GM12878 (cell line): ENCODE results near the gene PIGBOS1. TPM values are rescaled to one million over a fixed set of nuclear protein-coding genes. Genes with fewer than 3 reads are reported as not detected.

Experiments used
- ATAC-seq: fragments of 200-7000 bp; cut with Tn5 transposase; 3 replicates; pipeline ENCODE4 v1.9.1; 2020; ENCODE audit warnings: mild to moderate bottlenecking, moderate library complexity
- BruUV-seq: library from RNA; stranded (reverse); fragments of 400-500 nt; replicated peaks from 2 replicates; lab custom pipeline; 2021; lab: Mats Ljungman, UMichigan
- CTCF ChIA-PET: fragments of 300-600 bp; sonication (Branson Sonifier 250); formaldehyde crosslinking; extraction: SDS; loops from one replicate; lab custom pipeline; 2021; ENCODE audit warnings: inconsistent platforms; lab: Yijun Ruan, JAX
- POLR2A ChIA-PET: fragments of 350-600 bp; formaldehyde crosslinking; extraction: SDS; loops from one replicate; lab custom pipeline; 2021; ENCODE audit warnings: inconsistent platforms; lab: Charles Lee
- RAD21 ChIA-PET: fragments of 300-600 bp; sonication (Branson Sonifier 250); formaldehyde crosslinking; loops from one replicate; lab custom pipeline; 2023; ENCODE audit warnings: antibody characterized with exemption; ENCODE audit not compliant: unreplicated experiment; lab: Charles Lee
- SMC1A ChIA-PET: fragments of 300-600 bp; sonication (Branson Sonifier 250); formaldehyde crosslinking; loops from one replicate; lab custom pipeline; 2023; ENCODE audit not compliant: unreplicated experiment, uncharacterized antibody; lab: Charles Lee
- DNase-seq: peaks from one replicate; pipeline ENCODE4 v3.0.0-alpha.2; 2011; ENCODE audit warnings: low read depth, low spot score
- FAIRE-seq: peaks from 3 replicates; lab custom pipeline; 2011; peaks lifted over from hg19 to GRCh38; lab: Jason Lieb, UNC
- H2AFZ ChIP-seq: 2 replicates; pipeline ENCODE4 v1.6.0; 2011; ENCODE audit warnings: low read depth, low read length, control low read depth; ENCODE audit not compliant: control insufficient read depth
- H3K27ac ChIP-seq: 2 replicates; pipeline ENCODE4 v1.5.1; 2011; ENCODE audit warnings: control low read depth; ENCODE audit not compliant: control insufficient read depth, insufficient read depth
- H3K27me3 ChIP-seq, 2 experiments: replicated peaks in 1 of 2; 2 replicates each; pipeline versions ENCODE4 v1.6.0 to v1.6.1; 2011; ENCODE audit warnings: low read length in 1 of 2; ENCODE audit not compliant: control insufficient read depth in 2 of 2, insufficient read depth in 2 of 2
- H3K36me3 ChIP-seq, 2 experiments: 2 replicates each; pipeline ENCODE4 v1.5.1; 2011; ENCODE audit warnings: low read length in 1 of 2; ENCODE audit not compliant: control insufficient read depth in 2 of 2, insufficient read depth in 2 of 2
- H3K4me1 ChIP-seq: 2 replicates; pipeline ENCODE4 v1.6.1; 2011; ENCODE audit warnings: mild to moderate bottlenecking, low read length, moderate library complexity, mixed read lengths; ENCODE audit not compliant: control insufficient read depth, insufficient read depth
- H3K4me2 ChIP-seq: 2 replicates; pipeline ENCODE4 v1.6.0; 2011; ENCODE audit warnings: control low read depth; ENCODE audit not compliant: control insufficient read depth, insufficient read depth
- H3K4me3 ChIP-seq: fragments of 200-600 bp; sonication (generic); 2 replicates; pipeline ENCODE4 v1.5.1; 2016
- H3K79me2 ChIP-seq: 2 replicates; pipeline ENCODE4 v1.6.0; 2011; ENCODE audit warnings: low read length; ENCODE audit not compliant: control insufficient read depth, insufficient read depth
- H3K9ac ChIP-seq: 2 replicates; pipeline ENCODE4 v1.8.0; 2011; ENCODE audit warnings: low read length, control low read depth, mixed read lengths; ENCODE audit not compliant: control insufficient read depth, insufficient read depth
- H3K9me3 ChIP-seq: replicated peaks from 3 replicates; pipeline ENCODE4 v1.5.1; 2011; ENCODE audit warnings: mild to moderate bottlenecking, low read length; ENCODE audit not compliant: control insufficient read depth, insufficient read depth
- H4K20me1 ChIP-seq: 2 replicates; pipeline ENCODE4 v1.6.0; 2011; ENCODE audit not compliant: control insufficient read depth, insufficient read depth
- ELK1 ChIP-seq: IDR thresholded peaks from 2 replicates; pipeline ENCODE4 v1.6.1; 2012; ENCODE audit warnings: low read depth, low read length, improper control_type of control experiment
- FOS ChIP-seq: IDR thresholded peaks from 3 replicates; pipeline ENCODE4 v1.6.1; 2011; ENCODE audit warnings: borderline replicate concordance; ENCODE audit not compliant: insufficient read length; ENCODE audit errors: extremely low read depth
- HCFC1 ChIP-seq: fragments of 150-350 bp; IDR thresholded peaks from 2 replicates; pipeline ENCODE4 v1.6.1; 2014; ENCODE audit warnings: low read length
- MYB ChIP-seq: fragments of 150-350 bp; IDR thresholded peaks from 2 replicates; pipeline ENCODE4 v1.6.1; 2014; ENCODE audit warnings: mild to moderate bottlenecking, low read depth, low read length, borderline replicate concordance
- NFYB ChIP-seq: IDR thresholded peaks from 2 replicates; pipeline ENCODE4 v1.6.1; 2011; ENCODE audit warnings: low read depth, mild to moderate bottlenecking, low read length, improper control_type of control experiment, moderate library complexity; ENCODE audit not compliant: insufficient read depth
- POLR2A ChIP-seq: IDR thresholded peaks from 2 replicates; pipeline ENCODE4 v1.6.1; 2011; ENCODE audit warnings: low read depth, mild to moderate bottlenecking, low read length
- POLR2AphosphoS2 ChIP-seq: IDR thresholded peaks from 2 replicates; pipeline ENCODE4 v1.6.1; 2011; ENCODE audit warnings: low read depth, mild to moderate bottlenecking, low read length, improper control_type of control experiment, moderate library complexity
- SPI1 ChIP-seq: IDR thresholded peaks from 2 replicates; pipeline ENCODE4 v1.6.1; 2011; ENCODE audit warnings: low read depth, mild to moderate bottlenecking, low read length, moderate library complexity, borderline replicate concordance; ENCODE audit not compliant: insufficient read depth
- STAT1 ChIP-seq: fragments of 450-650 bp; conservative IDR thresholded peaks from 2 replicates; pipeline ENCODE4 v1.6.1; 2014; ENCODE audit warnings: antibody characterized with exemption, mild to moderate bottlenecking
- ZNF207 ChIP-seq: fragments of 450-650 bp; IDR thresholded peaks from 2 replicates; pipeline ENCODE4 v1.6.1; 2014; ENCODE audit warnings: antibody characterized with exemption, mild to moderate bottlenecking, borderline replicate concordance
- WGBS: methylation state at CpG from one replicate; pipeline ENCODE4 v1.1.6; 2016; ENCODE audit warnings: low lambda C conversion rate; ENCODE audit not compliant: insufficient replicate concordance, insufficient coverage; ENCODE audit errors: missing lambda C conversion rate; 5-methylcytosine and 5-hydroxymethylcytosine counted together
- in situ Hi-C: fragments of 300-500 bp; cut with MboI; formaldehyde crosslinking; loops from 9 replicates; pipeline ENCODE4 v1.14.3; 2018; ENCODE audit warnings: mixed read lengths
- intact Hi-C: fragments of 100-400 bp; cut with micrococcal nuclease; formaldehyde crosslinking; loops from one replicate; pipeline ENCODE4 v1.14.2; 2022; ENCODE audit not compliant: unreplicated experiment
- polyA plus RNA-seq, 11 experiments: library from polyadenylated mRNA; depleted of rRNA in 4 of 11; unstranded in 6 of 11; stranded (reverse) in 5 of 11; fragments of >200 nt; fragmentation: Nextera tagmentation in 4 of 11; fragmentation: Illumina TruSeq in 1 of 11; extraction: Ambion mirVana in 4 of 11; extraction: Trizol in 1 of 11; gene quantifications; 1 replicate in 1 of 11; 2 replicates in 10 of 11; pipeline versions ENCODE4 v1.2.1 to v1.2.3, GENCODE V29; 2011 to 2016; ENCODE audit warnings: inconsistent platforms in 2 of 11, missing spikeins in 2 of 11, low read depth in 1 of 11
- total RNA-seq, 4 experiments: library from RNA; depleted of rRNA in 3 of 4; stranded (reverse); fragments of >200 nt in 3 of 4; fragmentation: Illumina TruSeq in 1 of 4; extraction: Trizol in 1 of 4; gene quantifications; 2 replicates each; pipeline versions ENCODE4 v1.2.1 to v1.2.3, GENCODE V29; 2013 to 2021
- TF ChIP-seq, protein P1 (sequence below): IDR thresholded peaks from 2 replicates; pipeline ENCODE4 v1.6.1; 2011; ENCODE audit warnings: borderline replicate concordance, low read depth, mild to moderate bottlenecking, moderate library complexity, low read length; ENCODE audit not compliant: insufficient read depth, poor library complexity, severe bottlenecking
- TF ChIP-seq, protein P2 (sequence below): fragments of 450-650 bp; IDR thresholded peaks from 2 replicates; pipeline ENCODE4 v1.6.1; 2017; ENCODE audit warnings: mild to moderate bottlenecking, moderate library complexity

PIGBOS1 gene
- total and polyA plus RNA-seq, 10 of the 15 experiments (the other 5 are each of a cell fraction or from before 2014, with no cell fraction given), result 7.1 to 24.7 (median 10.2) TPM

GRCh38 chr15:55362641-55363040 is 43.7 kb upstream of the PIGBOS1 start:
- H3K4me1 ChIP-seq, result no peaks in the 10 kb centered on the region
- no peaks in the 10 kb centered on the region for H3K79me2 ChIP-seq
- no peak overlapping the region for H3K4me3 ChIP-seq
- WGBS, result 100% methylated on average over 2 of the region's 2 CpGs
- no peak overlapping the region for H3K27ac ChIP-seq
- no peak overlapping the region for H3K4me2 ChIP-seq
- FAIRE-seq (no peak), ATAC-seq (no peak), DNase-seq (no peak)
- no peaks in the 10 kb centered on the region; a peak in 1 of 4 replicates for H3K36me3 ChIP-seq
- intact Hi-C loops (no loop called here), in situ Hi-C loops (no loop called here)
- no peak overlapping the region for H2AFZ ChIP-seq
- H4K20me1 ChIP-seq, result no peaks in the 10 kb centered on the region
- H3K9me3 ChIP-seq, result no peaks in the 10 kb centered on the region
- ChIA-PET CTCF (no interaction called here), RAD21 (no interaction called here), SMC1A (interaction anchor here (1.4 kb wide), 1 partner anchor 77 kb away, joined by 3 read pairs; no protein-coding TSS in a partner anchor), POLR2A (no interaction called here)
- BruUV-seq, result no TSS peak
- H3K9ac ChIP-seq, result no peak overlapping the region
- TF ChIP-seq HCFC1, result no peak
- no peak for TF ChIP-seq STAT1
- TF ChIP-seq POLR2A, result no peak
- TF ChIP-seq ZNF207, result no peak
- TF ChIP-seq MYB, result no peak
- TF ChIP-seq ELK1, result no peak
- no peaks in the 10 kb centered on the region for H3K27me3 ChIP-seq

- Histone ChIP-seq H3K4me2 (no peak overlapping the region), H4K20me1 (no peaks in the 10 kb centered on the region), H3K4me1 (no peaks in the 10 kb centered on the region), H2AFZ (no peak overlapping the region), H3K36me3 (no peaks in the 10 kb centered on the region; a peak in 1 of 4 replicates), H3K27ac (no peak overlapping the region), H3K79me2 (no peaks in the 10 kb centered on the region), H3K9ac (no peak overlapping the region), H3K27me3 (no peaks in the 10 kb centered on the region), H3K4me3 (no peak overlapping the region), H3K9me3 (no peaks in the 10 kb centered on the region)
- SMC1A ChIA-PET, result interaction anchor here (1.1 to 1.2 kb wide), 2 partner anchors 14 to 38 kb away, joined by 3 to 6 read pairs; no protein-coding TSS in a partner anchor
- intact Hi-C loops (no loop called here), in situ Hi-C loops (no loop called here)
- DNase-seq (no peak), ATAC-seq (no peak), FAIRE-seq (no peak)
- POLR2A ChIA-PET, result no interaction called here
- BruUV-seq, result no TSS peak
- RAD21 ChIA-PET, result interaction anchor here (0.6 to 1.0 kb wide), 2 partner anchors 20 to 45 kb away, joined by 3 read pairs; no protein-coding TSS in a partner anchor
- WGBS, result 97% methylated on average over 10 of the region's 10 CpGs
- CTCF ChIA-PET, result no interaction called here
- TF ChIP-seq FOS, result no peak
- TF ChIP-seq POLR2AphosphoS2, result no peak
- TF ChIP-seq, protein P1, sequence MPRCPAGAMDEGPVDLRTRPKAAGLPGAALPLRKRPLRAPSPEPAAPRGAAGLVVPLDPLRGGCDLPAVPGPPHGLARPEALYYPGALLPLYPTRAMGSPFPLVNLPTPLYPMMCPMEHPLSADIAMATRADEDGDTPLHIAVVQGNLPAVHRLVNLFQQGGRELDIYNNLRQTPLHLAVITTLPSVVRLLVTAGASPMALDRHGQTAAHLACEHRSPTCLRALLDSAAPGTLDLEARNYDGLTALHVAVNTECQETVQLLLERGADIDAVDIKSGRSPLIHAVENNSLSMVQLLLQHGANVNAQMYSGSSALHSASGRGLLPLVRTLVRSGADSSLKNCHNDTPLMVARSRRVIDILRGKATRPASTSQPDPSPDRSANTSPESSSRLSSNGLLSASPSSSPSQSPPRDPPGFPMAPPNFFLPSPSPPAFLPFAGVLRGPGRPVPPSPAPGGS, result no peak
- TF ChIP-seq SPI1, result no peak
- TF ChIP-seq, protein P2, sequence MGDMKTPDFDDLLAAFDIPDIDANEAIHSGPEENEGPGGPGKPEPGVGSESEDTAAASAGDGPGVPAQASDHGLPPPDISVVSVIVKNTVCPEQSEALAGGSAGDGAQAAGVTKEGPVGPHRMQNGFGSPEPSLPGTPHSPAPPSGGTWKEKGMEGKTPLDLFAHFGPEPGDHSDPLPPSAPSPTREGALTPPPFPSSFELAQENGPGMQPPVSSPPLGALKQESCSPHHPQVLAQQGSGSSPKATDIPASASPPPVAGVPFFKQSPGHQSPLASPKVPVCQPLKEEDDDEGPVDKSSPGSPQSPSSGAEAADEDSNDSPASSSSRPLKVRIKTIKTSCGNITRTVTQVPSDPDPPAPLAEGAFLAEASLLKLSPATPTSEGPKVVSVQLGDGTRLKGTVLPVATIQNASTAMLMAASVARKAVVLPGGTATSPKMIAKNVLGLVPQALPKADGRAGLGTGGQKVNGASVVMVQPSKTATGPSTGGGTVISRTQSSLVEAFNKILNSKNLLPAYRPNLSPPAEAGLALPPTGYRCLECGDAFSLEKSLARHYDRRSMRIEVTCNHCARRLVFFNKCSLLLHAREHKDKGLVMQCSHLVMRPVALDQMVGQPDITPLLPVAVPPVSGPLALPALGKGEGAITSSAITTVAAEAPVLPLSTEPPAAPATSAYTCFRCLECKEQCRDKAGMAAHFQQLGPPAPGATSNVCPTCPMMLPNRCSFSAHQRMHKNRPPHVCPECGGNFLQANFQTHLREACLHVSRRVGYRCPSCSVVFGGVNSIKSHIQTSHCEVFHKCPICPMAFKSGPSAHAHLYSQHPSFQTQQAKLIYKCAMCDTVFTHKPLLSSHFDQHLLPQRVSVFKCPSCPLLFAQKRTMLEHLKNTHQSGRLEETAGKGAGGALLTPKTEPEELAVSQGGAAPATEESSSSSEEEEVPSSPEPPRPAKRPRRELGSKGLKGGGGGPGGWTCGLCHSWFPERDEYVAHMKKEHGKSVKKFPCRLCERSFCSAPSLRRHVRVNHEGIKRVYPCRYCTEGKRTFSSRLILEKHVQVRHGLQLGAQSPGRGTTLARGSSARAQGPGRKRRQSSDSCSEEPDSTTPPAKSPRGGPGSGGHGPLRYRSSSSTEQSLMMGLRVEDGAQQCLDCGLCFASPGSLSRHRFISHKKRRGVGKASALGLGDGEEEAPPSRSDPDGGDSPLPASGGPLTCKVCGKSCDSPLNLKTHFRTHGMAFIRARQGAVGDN, result no peak
- TF ChIP-seq NFYB, result no peak
Observed at GRCh38 chr15:55361048-55361447, 42.1 kb upstream of the PIGBOS1 start.
